PC-3 (cell line): ENCODE measurements around the gene BICD2. TPM values are rescaled to one million over a fixed set of nuclear protein-coding genes. Genes with fewer than 3 reads are reported as not detected.
A peak's percentile ranks its signal among the peaks of the same experiment; 100 is the strongest.

Source experiments
- ATAC-seq: fragments of 200-7000 bp; cut with Tn5 transposase; 2 replicates; pipeline ENCODE4 v1.9.1; 2020; ENCODE audit warnings: mild to moderate bottlenecking, moderate library complexity
- BruUV-seq: library from RNA; stranded (reverse); fragments of 400-500 nt; replicated peaks from 2 replicates; lab custom pipeline; 2021; lab: Mats Ljungman, UMichigan
- CTCF ChIA-PET: fragments of 300-600 bp; sonication (Branson Sonifier 250); formaldehyde crosslinking; loops from one replicate; lab custom pipeline; 2022; ENCODE audit warnings: antibody characterized with exemption; lab: Charles Lee
- POLR2A ChIA-PET: fragments of 300-600 bp; sonication (Branson Sonifier 250); formaldehyde crosslinking; loops from one replicate; lab custom pipeline; 2022; ENCODE audit warnings: antibody characterized with exemption; ENCODE audit not compliant: unreplicated experiment; lab: Charles Lee
- DNase-seq: peaks from one replicate; pipeline ENCODE4 v3.0.0-alpha.2; 2015
- H2AFZ ChIP-seq: fragments of 300-600 bp; sonication (generic); 2 replicates; pipeline ENCODE4 v1.6.0; 2016; ENCODE audit warnings: antibody characterized with exemption, low read length
- H3F3A ChIP-seq: fragments of 300-600 bp; sonication (generic); one replicate; pipeline ENCODE4 v1.6.0; 2017; ENCODE audit warnings: antibody characterized with exemption, low read length, control low read depth, mild to moderate bottlenecking; ENCODE audit not compliant: unreplicated experiment
- H3K27ac ChIP-seq: fragments of 300-600 bp; sonication (generic); 2 replicates; pipeline ENCODE4 v1.5.1; 2016; ENCODE audit warnings: mild to moderate bottlenecking, low read length
- H3K27me3 ChIP-seq: fragments of 300-600 bp; sonication (generic); 2 replicates; pipeline ENCODE4 v1.6.1; 2016; ENCODE audit warnings: low read length, mixed read lengths
- H3K36me3 ChIP-seq: fragments of 300-600 bp; sonication (generic); 2 replicates; pipeline ENCODE4 v1.6.1; 2016; ENCODE audit warnings: low read depth, mixed run types, low read length, mixed read lengths
- H3K4me1 ChIP-seq: fragments of 300-600 bp; sonication (generic); 2 replicates; pipeline ENCODE4 v1.5.1; 2016; ENCODE audit warnings: low read length; ENCODE audit not compliant: insufficient read depth
- H3K4me2 ChIP-seq: fragments of 300-600 bp; sonication (generic); 2 replicates; pipeline ENCODE4 v1.6.0; 2016; ENCODE audit warnings: low read length
- H3K4me3 ChIP-seq: fragments of 300-600 bp; sonication (generic); 2 replicates; pipeline ENCODE4 v1.5.1; 2016; ENCODE audit warnings: mild to moderate bottlenecking, low read length, mixed read lengths
- H3K79me2 ChIP-seq: fragments of 300-600 bp; sonication (generic); 2 replicates; pipeline ENCODE4 v1.6.1; 2017; ENCODE audit warnings: low read length, mixed read lengths
- H3K9ac ChIP-seq: fragments of 300-600 bp; sonication (generic); 2 replicates; pipeline ENCODE4 v1.6.0; 2016; ENCODE audit warnings: mild to moderate bottlenecking, low read length
- H3K9me2 ChIP-seq: fragments of 300-600 bp; sonication (generic); replicated peaks from 2 replicates; pipeline ENCODE4 v1.6.1; 2016; ENCODE audit warnings: mixed run types, low read length, mixed read lengths
- H3K9me3 ChIP-seq: fragments of 300-600 bp; sonication (generic); 2 replicates; pipeline ENCODE4 v1.6.1; 2016; ENCODE audit warnings: low read length, mixed read lengths
- H4K20me1 ChIP-seq: fragments of 300-600 bp; sonication (generic); 2 replicates; pipeline ENCODE4 v1.6.1; 2016; ENCODE audit warnings: low read length, mixed read lengths
- CTCF ChIP-seq: fragments of 300-600 bp; sonication (generic); conservative IDR thresholded peaks from 2 replicates; pipeline ENCODE4 v1.5.1; 2017; ENCODE audit warnings: antibody characterized with exemption, low read depth, mild to moderate bottlenecking, low read length
- EZH2 ChIP-seq: fragments of 300-600 bp; sonication (generic); IDR thresholded peaks from one replicate; pipeline ENCODE4 v1.6.1; 2017; ENCODE audit warnings: antibody characterized with exemption, mild to moderate bottlenecking, low read length; ENCODE audit not compliant: unreplicated experiment
- EZH2phosphoT487 ChIP-seq: fragments of 300-600 bp; sonication (generic); IDR thresholded peaks from 2 replicates; pipeline ENCODE4 v1.6.1; 2018; ENCODE audit warnings: mild to moderate bottlenecking, antibody characterized with exemption, low read length, borderline replicate concordance
- intact Hi-C: fragments of 100-400 bp; cut with micrococcal nuclease; formaldehyde crosslinking; loops from 2 replicates; pipeline ENCODE4 v1.9.0; 2023
- total RNA-seq: library from RNA; depleted of rRNA; stranded (reverse); fragments of >200 nt; gene quantifications from 2 replicates; pipeline ENCODE4 v1.2.3, GENCODE V29; 2014

The BICD2 gene
- total RNA-seq, 1 experiment from 2014 or later = 26.3 TPM

- Histone ChIP-seq H4K20me1 (peaks cover 23% of the 10 kb centered on the region), H3K4me3 (peak overlapping the region; percentile 73), H3K4me2 (peak overlapping the region; percentile 86), H3K9me3 (no peaks in the 10 kb centered on the region), H3K4me1 (peaks cover 12% of the 10 kb centered on the region; the same call in 1 of the 2 replicates), H3K27me3 (no peaks in the 10 kb centered on the region), H2AFZ (peak overlapping the region; percentile 64), H3K27ac (no peak overlapping the region), H3K79me2 (peaks cover 57% of the 10 kb centered on the region), H3F3A (no peaks in the 10 kb centered on the region), H3K36me3 (no peaks in the 10 kb centered on the region), H3K9ac (peak overlapping the region; percentile 92), H3K9me2 (no peaks in the 10 kb centered on the region)
- POLR2A ChIA-PET = interaction anchor here (0.5 kb wide), 1 partner anchor 74 kb away, joined by 3 read pairs; no protein-coding TSS in a partner anchor
- no peak for DNase-seq
- intact Hi-C loops = loop anchor here (2.0 kb wide), 1 partner anchor 93 kb away; the partner anchor contains the start of gene IPPK
- TF ChIP-seq EZH2phosphoT487 (no peak), CTCF (no peak), EZH2 (no peak)
- ATAC-seq = no peak
- BruUV-seq = no TSS peak
- CTCF ChIA-PET = no interaction called here
These were observed 782 bp downstream of the BICD2 start for GRCh38 chr9:92763721-92764380.

DNA sequence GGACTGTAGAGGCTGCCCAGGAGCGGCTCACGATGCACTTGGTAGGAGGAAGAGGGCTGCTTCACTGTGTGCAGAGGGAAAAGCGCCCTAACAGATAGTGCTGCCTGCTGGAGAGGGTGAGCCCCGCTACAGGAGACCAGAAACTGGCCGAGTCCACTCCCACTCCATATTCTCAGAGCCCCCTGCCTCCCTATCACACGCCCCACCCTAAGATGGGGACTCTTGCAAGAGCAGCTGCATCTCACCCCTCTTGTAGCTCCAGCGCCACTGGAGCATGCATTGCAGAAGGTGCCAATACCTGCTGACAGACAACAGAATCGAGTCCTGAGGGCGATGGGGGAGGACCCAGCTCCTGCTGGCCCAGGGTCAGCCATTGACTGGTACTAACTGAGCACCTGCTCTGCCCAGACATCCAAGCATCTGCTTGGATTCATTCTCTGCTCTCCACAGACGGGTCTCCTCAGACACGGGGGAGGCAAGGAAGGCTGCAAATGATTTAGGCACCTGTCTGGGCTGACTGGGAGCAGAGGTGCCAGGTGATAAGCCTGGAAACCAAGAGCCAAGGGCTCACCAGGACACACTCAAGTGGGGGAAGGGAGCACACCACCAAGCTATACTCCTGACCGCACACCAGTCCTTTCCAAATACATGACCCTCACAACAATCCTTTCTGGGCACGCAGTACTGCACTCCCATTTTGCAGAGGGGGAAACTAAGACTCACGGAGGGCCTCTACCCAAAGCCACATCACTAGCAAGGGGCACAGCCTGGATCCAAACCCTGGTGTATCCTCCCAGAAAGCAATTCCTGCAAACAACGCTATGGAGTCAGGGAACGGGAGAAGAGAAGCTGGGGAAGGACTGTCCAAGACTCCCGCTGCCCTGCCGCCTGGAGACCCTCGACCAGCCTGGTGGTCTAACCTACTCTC is 1.6 kb downstream of the BICD2 start:
- peak overlapping the region; percentile 92 for H3K9ac ChIP-seq
- no peaks in the 10 kb centered on the region for H3K27me3 ChIP-seq
- BruUV-seq = no TSS peak
- peak overlapping the region; percentile 86 for H3K4me2 ChIP-seq
- no peaks in the 10 kb centered on the region for H3K9me2 ChIP-seq
- TF ChIP-seq EZH2phosphoT487 = no peak
- no peak for TF ChIP-seq EZH2
- TF ChIP-seq CTCF = no peak
- H3K4me1 ChIP-seq = peaks cover 12% of the 10 kb centered on the region; the same call in 1 of the 2 replicates
- H3F3A ChIP-seq = no peaks in the 10 kb centered on the region
- H2AFZ ChIP-seq = peak overlapping the region; percentile 55
- H3K36me3 ChIP-seq = no peaks in the 10 kb centered on the region
- DNase-seq (no peak), ATAC-seq (no peak)
- ChIA-PET POLR2A (no interaction called here), CTCF (no interaction called here)
- no peak overlapping the region for H3K27ac ChIP-seq
- no peaks in the 10 kb centered on the region for H3K9me3 ChIP-seq
- intact Hi-C loops = no loop called here
- peak overlapping the region; percentile 73 for H3K4me3 ChIP-seq
- peaks cover 23% of the 10 kb centered on the region for H4K20me1 ChIP-seq
- H3K79me2 ChIP-seq = peaks cover 57% of the 10 kb centered on the region
